GM06990 (cell line): ENCODE results near the gene GALNT18.

Source experiments
- DNase-seq: peaks from one replicate; pipeline ENCODE4 v3.0.0-alpha.2; 2011; ENCODE audit not compliant: insufficient read length; ENCODE audit errors: extremely low read depth
- H3K27me3 ChIP-seq: replicated peaks from 2 replicates; pipeline ENCODE4 v1.6.0; 2011; ENCODE audit warnings: low read length; ENCODE audit not compliant: control insufficient read depth, insufficient read depth
- H3K36me3 ChIP-seq: 2 replicates; pipeline ENCODE4 v1.5.1; 2011; ENCODE audit warnings: low read length; ENCODE audit not compliant: control insufficient read depth, insufficient read depth
- H3K4me3 ChIP-seq: replicated peaks from 2 replicates; pipeline ENCODE4 v1.5.1; 2011; ENCODE audit warnings: low read depth, mild to moderate bottlenecking, control low read depth, low read length
- TF ChIP-seq, protein P1 (sequence below): IDR thresholded peaks from 2 replicates; pipeline ENCODE4 v1.5.1; 2011; ENCODE audit warnings: low read length, control low read depth, mild to moderate bottlenecking, inconsistent platforms; ENCODE audit not compliant: insufficient read depth, poor library complexity, severe bottlenecking

Gene GALNT18

DNA sequence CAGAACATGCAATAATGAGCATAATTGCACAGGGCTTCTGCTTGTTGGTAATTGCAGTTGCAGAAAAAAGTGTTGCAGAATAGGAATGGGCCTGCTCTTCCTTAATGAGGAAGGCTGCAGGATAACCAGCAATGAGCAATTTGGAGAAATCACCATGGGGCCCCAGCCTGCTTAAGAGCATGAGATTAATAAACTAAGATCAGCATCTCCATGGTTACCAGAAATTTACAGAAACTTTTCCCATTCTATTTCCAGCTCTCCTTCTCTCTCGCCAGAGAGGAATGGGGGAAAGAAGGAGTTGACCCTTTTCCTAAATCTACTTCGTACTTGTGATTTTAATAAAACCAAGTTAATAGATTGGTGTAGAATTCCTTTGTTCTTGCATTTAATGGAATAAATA is 187.8 kb downstream of the GALNT18 start:
- Histone ChIP-seq H3K27me3 (no peaks in the 10 kb centered on the region), H3K4me3 (no peak overlapping the region), H3K36me3 (no peaks in the 10 kb centered on the region; the same call in 1 of the 2 replicates)
- TF ChIP-seq, protein P1, sequence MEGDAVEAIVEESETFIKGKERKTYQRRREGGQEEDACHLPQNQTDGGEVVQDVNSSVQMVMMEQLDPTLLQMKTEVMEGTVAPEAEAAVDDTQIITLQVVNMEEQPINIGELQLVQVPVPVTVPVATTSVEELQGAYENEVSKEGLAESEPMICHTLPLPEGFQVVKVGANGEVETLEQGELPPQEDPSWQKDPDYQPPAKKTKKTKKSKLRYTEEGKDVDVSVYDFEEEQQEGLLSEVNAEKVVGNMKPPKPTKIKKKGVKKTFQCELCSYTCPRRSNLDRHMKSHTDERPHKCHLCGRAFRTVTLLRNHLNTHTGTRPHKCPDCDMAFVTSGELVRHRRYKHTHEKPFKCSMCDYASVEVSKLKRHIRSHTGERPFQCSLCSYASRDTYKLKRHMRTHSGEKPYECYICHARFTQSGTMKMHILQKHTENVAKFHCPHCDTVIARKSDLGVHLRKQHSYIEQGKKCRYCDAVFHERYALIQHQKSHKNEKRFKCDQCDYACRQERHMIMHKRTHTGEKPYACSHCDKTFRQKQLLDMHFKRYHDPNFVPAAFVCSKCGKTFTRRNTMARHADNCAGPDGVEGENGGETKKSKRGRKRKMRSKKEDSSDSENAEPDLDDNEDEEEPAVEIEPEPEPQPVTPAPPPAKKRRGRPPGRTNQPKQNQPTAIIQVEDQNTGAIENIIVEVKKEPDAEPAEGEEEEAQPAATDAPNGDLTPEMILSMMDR = no peak
- no peak for DNase-seq

DNA sequence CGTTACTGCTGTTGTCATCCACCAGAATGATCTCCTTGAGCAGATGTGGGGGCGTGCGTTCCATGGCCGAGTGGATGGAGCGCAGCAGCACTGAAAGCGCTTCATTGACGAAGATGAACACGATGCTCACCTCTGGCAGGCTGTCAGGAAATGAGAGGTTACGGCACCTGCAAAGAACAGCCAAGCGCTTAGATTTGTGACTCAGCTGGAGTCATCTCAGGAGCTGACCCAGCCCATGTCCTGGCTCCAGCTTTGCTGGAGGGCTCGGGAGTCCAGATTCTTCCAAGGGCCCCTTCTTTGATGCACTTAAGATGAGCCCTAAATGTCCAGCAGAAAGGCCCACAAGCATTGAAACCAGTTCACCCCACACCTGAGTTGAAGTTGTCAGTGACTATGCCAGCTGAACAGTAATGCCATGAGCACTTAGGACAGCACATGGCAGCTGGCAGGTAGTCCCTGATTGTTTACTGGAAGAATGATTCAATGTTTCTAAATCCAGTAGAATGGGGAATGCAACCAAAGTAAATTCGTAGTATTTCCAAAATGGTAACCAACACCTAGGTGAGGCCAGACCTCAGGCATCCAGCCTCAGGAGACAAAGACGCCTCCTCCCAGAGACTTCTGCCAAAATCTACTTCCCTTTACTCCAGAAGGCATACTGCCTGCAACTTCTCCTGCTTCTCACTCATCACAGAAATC is 189.0 kb downstream of the GALNT18 start:
- Histone ChIP-seq H3K4me3 (no peak overlapping the region), H3K36me3 (no peaks in the 10 kb centered on the region; the same call in 1 of the 2 replicates), H3K27me3 (no peaks in the 10 kb centered on the region)
- TF ChIP-seq, protein P1 = no peak
- no peak for DNase-seq

DNA sequence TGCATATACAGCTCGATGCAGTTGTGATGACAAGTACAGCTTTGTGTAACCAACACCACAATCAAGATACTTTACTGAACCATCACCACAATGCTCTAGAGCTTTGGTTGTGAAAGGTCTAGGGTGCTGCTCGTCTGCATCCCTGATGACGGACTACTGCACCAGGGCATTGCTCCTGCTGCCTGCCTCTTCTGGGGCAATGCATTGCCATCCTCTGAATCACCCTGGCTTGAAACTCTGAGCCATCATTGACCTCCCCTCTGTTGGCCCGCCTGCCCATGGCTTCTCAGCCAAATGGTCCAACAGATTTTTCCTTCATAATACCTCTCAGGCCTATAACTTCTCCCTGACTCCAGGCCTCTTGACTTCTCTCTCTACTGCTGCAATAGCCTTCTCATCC is 191.4 kb downstream of the GALNT18 start:
- Histone ChIP-seq H3K27me3 (no peaks in the 10 kb centered on the region), H3K36me3 (no peaks in the 10 kb centered on the region; the same call in 1 of the 2 replicates), H3K4me3 (no peak overlapping the region)
- TF ChIP-seq, protein P1 = no peak
- DNase-seq = no peak

DNA sequence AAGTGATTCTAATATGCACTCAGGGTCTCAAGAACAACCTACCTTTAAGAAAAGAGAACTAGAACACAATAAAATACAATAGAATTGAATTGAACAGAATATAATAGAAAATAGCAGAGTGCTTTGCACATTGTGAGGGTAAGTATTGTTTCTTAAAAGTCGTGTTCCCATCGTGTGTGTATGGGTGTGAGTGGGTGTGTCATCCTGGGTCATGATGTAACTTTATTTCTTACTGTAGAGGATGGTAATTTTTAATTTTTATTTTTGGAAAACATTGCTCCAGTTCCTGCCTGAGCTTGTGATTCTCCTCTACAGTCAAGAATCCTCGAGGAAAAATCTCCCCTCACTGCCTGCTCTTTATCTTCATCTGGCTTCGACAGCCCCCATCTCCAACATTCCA is 193.1 kb downstream of the GALNT18 start:
- Histone ChIP-seq H3K4me3 (no peak overlapping the region), H3K36me3 (no peaks in the 10 kb centered on the region; the same call in 1 of the 2 replicates), H3K27me3 (no peaks in the 10 kb centered on the region)
- DNase-seq = no peak
- TF ChIP-seq, protein P1 = no peak

DNA sequence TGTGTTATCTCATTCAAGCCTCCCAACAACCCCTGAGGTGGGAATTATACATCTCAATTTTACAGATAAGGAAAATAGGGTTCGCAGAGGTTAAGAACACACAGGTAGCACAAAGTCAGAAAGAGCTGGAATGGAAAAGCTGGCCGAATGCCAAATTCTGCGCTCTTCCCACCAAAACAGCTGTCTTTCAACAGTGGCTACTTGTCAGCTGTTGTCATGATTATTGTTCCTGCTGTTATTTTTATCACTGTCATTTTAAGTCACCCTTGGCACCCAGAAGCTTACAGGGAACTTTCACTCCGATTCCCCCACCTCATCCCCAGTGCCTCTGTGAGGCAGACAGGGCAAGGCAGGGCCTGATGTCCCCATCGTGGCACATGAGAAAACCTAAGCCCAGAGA is 194.3 kb downstream of the GALNT18 start:
- Histone ChIP-seq H3K36me3 (no peaks in the 10 kb centered on the region; the same call in 1 of the 2 replicates), H3K4me3 (no peak overlapping the region), H3K27me3 (no peaks in the 10 kb centered on the region)
- DNase-seq = no peak
- TF ChIP-seq, protein P1 = no peak
